Panc1 (cell line): Measurements from ENCODE around the gene SLC11A1.

Source experiments
- CTCF ChIP-seq: fragments of 450-650 bp; IDR thresholded peaks from 2 replicates; pipeline ENCODE4 v1.5.1; 2017; ENCODE audit warnings: mild to moderate bottlenecking
- POLR2AphosphoS5 ChIP-seq: IDR thresholded peaks from 2 replicates; pipeline ENCODE4 v1.6.1; 2012; ENCODE audit warnings: mild to moderate bottlenecking, low read depth, low read length, moderate library complexity
- REST ChIP-seq, 2 experiments: IDR thresholded peaks; 2 replicates each; pipeline ENCODE4 v1.6.1; 2011 to 2012; ENCODE audit warnings: low read depth in 2 of 2, control low read depth in 1 of 2, low read length in 1 of 2, mild to moderate bottlenecking in 1 of 2, moderate library complexity in 1 of 2; ENCODE audit not compliant: insufficient read depth in 1 of 2

- TF ChIP-seq CTCF: no peak
- no peak for TF ChIP-seq POLR2AphosphoS5
- TF ChIP-seq REST (IDR thresholded peaks at IDR 0.05; ENCODE audit: insufficient read depth in 1 of 2, low read depth in 2 of 2, low read length in 1 of 2): no peak
Measured at GRCh38 chr2:218418321-218418716, 36.2 kb downstream of the SLC11A1 start.
